PC-3 (cell line): ENCODE data around the gene ZNF366.
"Not testable (repeated sequence)": the region's sequence is repeated elsewhere in the genome, so short reads cannot be mapped to it uniquely, and the experiment has no call there.

ENCODE experiments used
- CTCF ChIP-seq: fragments of 300-600 bp; sonication (generic); conservative IDR thresholded peaks from 2 replicates; pipeline ENCODE4 v1.5.1; 2017; ENCODE audit warnings: antibody characterized with exemption, low read depth, mild to moderate bottlenecking, low read length
- EZH2 ChIP-seq: fragments of 300-600 bp; sonication (generic); IDR thresholded peaks from one replicate; pipeline ENCODE4 v1.6.1; 2017; ENCODE audit warnings: antibody characterized with exemption, mild to moderate bottlenecking, low read length; ENCODE audit not compliant: unreplicated experiment
- EZH2phosphoT487 ChIP-seq: fragments of 300-600 bp; sonication (generic); IDR thresholded peaks from 2 replicates; pipeline ENCODE4 v1.6.1; 2018; ENCODE audit warnings: mild to moderate bottlenecking, antibody characterized with exemption, low read length, borderline replicate concordance

GRCh38 chr5:72404771-72405170, 102.4 kb downstream of the ZNF366 start:
- TF ChIP-seq EZH2, CTCF, EZH2phosphoT487: not testable (repeated sequence)
